Muscle of arm (tissue), 12 donors: ENCODE results near the gene KCNRG. TPM values are rescaled to one million over a fixed set of nuclear protein-coding genes. Genes with fewer than 3 reads are reported as not detected.

Experiments used
- polyA plus RNA-seq, 12 donors: library from polyadenylated mRNA; unstranded; fragments of 120-200 nt; gene quantifications; one replicate each; pipeline ENCODE4 v1.2.1, GENCODE V29; 2013; ENCODE audit not compliant: insufficient read length in 12 of 12

Gene KCNRG
- polyA plus RNA-seq, 12 donors = 0.38 to 1.7 (median 1.1) TPM; not detected in 2

Other genes starting within 250 kb of the KCNRG start
- 10 to 100 TPM; 32.7 to 94.0 (median 43.4) TPM for gene KPNA3, start 222.8 kb upstream of the KCNRG start, polyA plus RNA-seq
- 10 to 100 TPM in 11 of 12 donors, not detected in 1; 10.7 to 17.3 (median 13.1) TPM for gene SPRYD7, start 79.1 kb upstream of the KCNRG start, polyA plus RNA-seq
- 10 to 100 TPM; 22.1 to 95.1 (median 28.1) TPM for gene TRIM13, start 18.4 kb upstream of the KCNRG start, polyA plus RNA-seq